ENCODE results near the gene ZBTB47.

- TF ChIP-seq CTCF (conservative IDR thresholded peaks at IDR 0.05; ENCODE audit: low read depth, low read length) (no peak), EZH2 (IDR thresholded peaks at IDR 0.05; ENCODE audit: low read length, unreplicated experiment) (no peak)
Measured at GRCh38 chr3:42703695-42704025, 50.2 kb downstream of the ZBTB47 start.

All from PC-3 (cell line).